Measurements from ENCODE around the gene LRRC46. TPM values are rescaled to one million over a fixed set of nuclear protein-coding genes. Genes with fewer than 3 reads are reported as not detected.

Gene LRRC46
- total and polyA plus RNA-seq, 9 of the 15 experiments (the other 6 are each of a cell fraction or from before 2014, with no cell fraction given) = 0.39 to 1.4 (median 0.53) TPM; not detected in 1

DNA sequence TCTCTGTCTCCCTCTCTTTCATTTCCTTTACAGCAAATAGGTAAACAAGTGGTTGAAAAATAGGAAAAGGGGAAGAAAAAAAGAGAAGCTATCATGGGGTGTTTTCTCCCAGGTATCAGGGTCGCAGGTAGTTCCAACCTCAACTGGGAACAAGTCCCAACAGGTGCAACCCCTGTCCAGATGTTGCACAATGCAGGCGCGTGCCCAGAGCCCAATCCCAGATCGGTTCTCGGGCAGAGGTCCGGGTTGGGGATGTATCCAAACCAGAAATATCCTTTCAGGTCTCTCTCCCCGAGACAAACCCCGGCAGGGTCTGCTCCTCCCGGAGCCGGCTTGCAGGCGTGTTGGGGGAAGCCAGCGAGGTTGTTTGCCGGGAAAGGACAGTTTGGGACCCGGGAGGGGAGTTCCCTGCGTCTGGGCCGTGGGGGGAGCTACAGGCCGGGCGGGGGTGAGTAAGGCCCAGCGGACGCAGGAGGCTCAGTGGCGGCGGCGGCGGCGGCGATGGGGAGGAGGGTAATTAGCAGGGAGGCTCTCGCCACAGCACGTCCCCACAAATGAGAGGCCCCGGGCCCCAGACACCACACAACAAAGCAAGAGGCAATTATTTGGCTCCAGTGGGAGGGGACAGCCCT is 40.7 kb downstream of the LRRC46 start (continued):
- TF ChIP-seq NONO (IDR thresholded peaks at IDR 0.05; ENCODE audit: low read depth in 2 of 2, low read length in 1 of 2) (no peak), MCM3 (IDR thresholded peaks at IDR 0.05) (no peak), U2AF1 (optimal IDR thresholded peaks at IDR 0.05; ENCODE audit: low read depth, low read length) (no peak), ZNF551 (CRISPR knock-in tag; IDR thresholded peaks at IDR 0.05) (no peak), ZC3H11A (IDR thresholded peaks at IDR 0.05; ENCODE audit: low read depth, low read length) (no peak)
- TF ChIP-seq, protein P1, sequence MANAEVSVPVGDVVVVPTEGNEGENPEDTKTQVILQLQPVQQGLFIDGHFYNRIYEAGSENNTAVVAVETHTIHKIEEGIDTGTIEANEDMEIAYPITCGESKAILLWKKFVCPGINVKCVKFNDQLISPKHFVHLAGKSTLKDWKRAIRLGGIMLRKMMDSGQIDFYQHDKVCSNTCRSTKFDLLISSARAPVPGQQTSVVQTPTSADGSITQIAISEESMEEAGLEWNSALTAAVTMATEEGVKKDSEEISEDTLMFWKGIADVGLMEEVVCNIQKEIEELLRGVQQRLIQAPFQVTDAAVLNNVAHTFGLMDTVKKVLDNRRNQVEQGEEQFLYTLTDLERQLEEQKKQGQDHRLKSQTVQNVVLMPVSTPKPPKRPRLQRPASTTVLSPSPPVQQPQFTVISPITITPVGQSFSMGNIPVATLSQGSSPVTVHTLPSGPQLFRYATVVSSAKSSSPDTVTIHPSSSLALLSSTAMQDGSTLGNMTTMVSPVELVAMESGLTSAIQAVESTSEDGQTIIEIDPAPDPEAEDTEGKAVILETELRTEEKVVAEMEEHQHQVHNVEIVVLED (CRISPR knock-in tag; IDR thresholded peaks at IDR 0.05) = no peak
- TF ChIP-seq, protein P2, sequence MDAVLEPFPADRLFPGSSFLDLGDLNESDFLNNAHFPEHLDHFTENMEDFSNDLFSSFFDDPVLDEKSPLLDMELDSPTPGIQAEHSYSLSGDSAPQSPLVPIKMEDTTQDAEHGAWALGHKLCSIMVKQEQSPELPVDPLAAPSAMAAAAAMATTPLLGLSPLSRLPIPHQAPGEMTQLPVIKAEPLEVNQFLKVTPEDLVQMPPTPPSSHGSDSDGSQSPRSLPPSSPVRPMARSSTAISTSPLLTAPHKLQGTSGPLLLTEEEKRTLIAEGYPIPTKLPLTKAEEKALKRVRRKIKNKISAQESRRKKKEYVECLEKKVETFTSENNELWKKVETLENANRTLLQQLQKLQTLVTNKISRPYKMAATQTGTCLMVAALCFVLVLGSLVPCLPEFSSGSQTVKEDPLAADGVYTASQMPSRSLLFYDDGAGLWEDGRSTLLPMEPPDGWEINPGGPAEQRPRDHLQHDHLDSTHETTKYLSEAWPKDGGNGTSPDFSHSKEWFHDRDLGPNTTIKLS (IDR thresholded peaks at IDR 0.05; ENCODE audit: borderline replicate concordance, low read depth) = no peak
